Body of pancreas (tissue), 4 donors: ENCODE results near the gene RASSF8. TPM values are rescaled to one million over a fixed set of nuclear protein-coding genes. Genes with fewer than 3 reads are reported as not detected.

Experiments used
- ATAC-seq: fragments of 150-250 bp; one replicate; pipeline ENCODE4 v1.9.1; 2016
- DNase-seq, 4 donors: peaks; one replicate each; pipeline ENCODE4 v3.0.0-alpha.2; 2019
- H3K27ac ChIP-seq, 4 donors: fragments of 200-600 bp; sonication (generic); 1 replicate in 3 of 4; 2 replicates in 1 of 4; pipeline versions ENCODE4 v1.5.1 to v1.6.1; 2016 to 2019; ENCODE audit warnings: mild to moderate bottlenecking in 1 of 4, mixed read lengths in 1 of 4, moderate library complexity in 1 of 4
- H3K27me3 ChIP-seq, 2 donors: fragments of 200-600 bp; sonication (generic); one replicate each; pipeline ENCODE4 v1.6.0; 2016; ENCODE audit warnings: mild to moderate bottlenecking in 1 of 2
- H3K36me3 ChIP-seq, 2 donors: fragments of 200-600 bp; sonication (generic); replicated peaks in 1 of 2; 2 replicates each; pipeline ENCODE4 v1.5.1; 2016; ENCODE audit warnings: low read depth in 2 of 2; ENCODE audit not compliant: insufficient read depth in 1 of 2
- H3K4me1 ChIP-seq: fragments of 200-600 bp; sonication (generic); one replicate; pipeline ENCODE4 v1.6.0; 2016
- H3K4me3 ChIP-seq, 2 donors: fragments of 200-600 bp; sonication (generic); 1 replicate in 1 of 2; 2 replicates in 1 of 2; pipeline ENCODE4 v1.5.1; 2016 to 2019
- H3K9me3 ChIP-seq, 3 donors: fragments of 200-600 bp; sonication (generic); 1 replicate in 2 of 3; 2 replicates in 1 of 3; pipeline ENCODE4 v1.5.1; 2016
- POLR2A ChIP-seq, 3 donors: fragments of 450-650 bp; IDR thresholded peaks; one replicate each; pipeline ENCODE4 v1.6.1; 2016; ENCODE audit warnings: antibody characterized with exemption in 3 of 3, mild to moderate bottlenecking in 2 of 3
- WGBS, 2 donors: methylation state at CpG; one replicate each; pipeline ENCODE4 v1.1.5; 2017; 5-methylcytosine and 5-hydroxymethylcytosine counted together
- intact Hi-C: fragments of 100-400 bp; cut with DNase I; formaldehyde crosslinking; loops from one replicate; pipeline ENCODE4 v1.15.1; 2023
- total RNA-seq, 2 donors: library from RNA; depleted of rRNA; stranded (reverse); fragments of >200 nt; gene quantifications; one replicate each; pipeline ENCODE4 v1.1.0, GENCODE V29; 2016
- TF ChIP-seq, protein P1 (sequence below), 7 experiments: fragments of 450-650 bp in 4 of 7; fragments of 200-600 bp in 3 of 7; sonication (generic) in 3 of 7; IDR thresholded peaks; one replicate each; pipeline ENCODE4 v1.5.1; 2016 to 2019; ENCODE audit warnings: antibody characterized with exemption in 7 of 7

RASSF8 gene
- total RNA-seq, 2 donors from 2014 or later: 15.8 to 19.1 TPM

DNA sequence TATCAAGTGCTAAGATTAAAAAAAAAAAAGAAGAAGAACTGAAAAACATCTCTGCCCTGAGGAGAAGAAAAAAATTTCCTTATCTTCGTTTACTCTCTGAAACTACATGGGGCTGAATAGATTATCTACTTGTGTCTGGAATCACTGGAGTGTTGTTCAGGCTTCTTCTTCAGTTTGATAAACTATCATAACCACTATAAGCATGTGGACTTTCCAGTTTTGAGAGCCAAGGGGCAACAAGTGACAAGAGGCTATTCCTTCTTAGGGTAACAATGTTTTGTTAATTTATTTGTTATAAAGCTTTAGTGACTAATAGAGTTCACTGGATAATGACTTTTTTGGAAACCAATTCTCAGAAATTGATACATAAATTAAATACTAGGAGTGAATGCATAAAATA, 19.9 kb upstream of the RASSF8 start:
- TF ChIP-seq POLR2A (IDR thresholded peaks at IDR 0.05): no peak
- TF ChIP-seq, protein P1, sequence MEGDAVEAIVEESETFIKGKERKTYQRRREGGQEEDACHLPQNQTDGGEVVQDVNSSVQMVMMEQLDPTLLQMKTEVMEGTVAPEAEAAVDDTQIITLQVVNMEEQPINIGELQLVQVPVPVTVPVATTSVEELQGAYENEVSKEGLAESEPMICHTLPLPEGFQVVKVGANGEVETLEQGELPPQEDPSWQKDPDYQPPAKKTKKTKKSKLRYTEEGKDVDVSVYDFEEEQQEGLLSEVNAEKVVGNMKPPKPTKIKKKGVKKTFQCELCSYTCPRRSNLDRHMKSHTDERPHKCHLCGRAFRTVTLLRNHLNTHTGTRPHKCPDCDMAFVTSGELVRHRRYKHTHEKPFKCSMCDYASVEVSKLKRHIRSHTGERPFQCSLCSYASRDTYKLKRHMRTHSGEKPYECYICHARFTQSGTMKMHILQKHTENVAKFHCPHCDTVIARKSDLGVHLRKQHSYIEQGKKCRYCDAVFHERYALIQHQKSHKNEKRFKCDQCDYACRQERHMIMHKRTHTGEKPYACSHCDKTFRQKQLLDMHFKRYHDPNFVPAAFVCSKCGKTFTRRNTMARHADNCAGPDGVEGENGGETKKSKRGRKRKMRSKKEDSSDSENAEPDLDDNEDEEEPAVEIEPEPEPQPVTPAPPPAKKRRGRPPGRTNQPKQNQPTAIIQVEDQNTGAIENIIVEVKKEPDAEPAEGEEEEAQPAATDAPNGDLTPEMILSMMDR (IDR thresholded peaks at IDR 0.05): no peak
- Histone ChIP-seq H3K27me3 (no peaks in the 10 kb centered on the region), H3K36me3 (no peaks in the 10 kb centered on the region), H3K4me1 (no peaks in the 10 kb centered on the region), H3K4me3 (no peak overlapping the region), H3K9me3 (no peaks in the 10 kb centered on the region), H3K27ac (no peak overlapping the region)
- ATAC-seq (no peak), DNase-seq (no peak)
- WGBS, 2 donors: 39 to 59% methylated on average over 1 of the region's 1 CpG
- intact Hi-C loops: no loop called here

DNA sequence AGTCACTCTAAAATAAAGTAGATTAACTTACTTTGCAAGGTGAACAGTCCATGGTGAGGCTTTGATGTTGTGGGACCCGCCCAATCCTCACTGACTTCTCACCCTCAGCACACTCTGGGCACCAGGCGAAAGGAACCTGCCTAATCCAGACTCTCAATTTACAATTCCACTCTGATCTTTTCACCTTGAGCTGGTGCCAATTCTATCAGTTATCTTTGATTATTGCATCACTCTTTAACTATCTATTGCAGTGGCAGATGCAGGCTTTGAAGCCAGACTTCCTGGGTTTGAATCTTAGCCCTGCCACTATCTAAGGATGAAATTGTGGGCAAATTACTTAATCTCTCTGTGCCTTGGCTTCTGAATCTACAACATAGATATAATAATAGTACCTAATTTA, 18.9 kb upstream of the RASSF8 start:
- no peaks in the 10 kb centered on the region for H3K9me3 ChIP-seq
- no peaks in the 10 kb centered on the region for H3K27me3 ChIP-seq
- intact Hi-C loops: no loop called here
- TF ChIP-seq, protein P1 (IDR thresholded peaks at IDR 0.05): no peak
- TF ChIP-seq POLR2A (IDR thresholded peaks at IDR 0.05): no peak
- WGBS, 2 donors: 68 to 71% methylated on average over 2 of the region's 2 CpGs
- H3K4me3 ChIP-seq: no peak overlapping the region
- H3K27ac ChIP-seq: no peak overlapping the region
- DNase-seq (no peak), ATAC-seq (no peak)
- H3K4me1 ChIP-seq: no peaks in the 10 kb centered on the region
- H3K36me3 ChIP-seq: no peaks in the 10 kb centered on the region

DNA sequence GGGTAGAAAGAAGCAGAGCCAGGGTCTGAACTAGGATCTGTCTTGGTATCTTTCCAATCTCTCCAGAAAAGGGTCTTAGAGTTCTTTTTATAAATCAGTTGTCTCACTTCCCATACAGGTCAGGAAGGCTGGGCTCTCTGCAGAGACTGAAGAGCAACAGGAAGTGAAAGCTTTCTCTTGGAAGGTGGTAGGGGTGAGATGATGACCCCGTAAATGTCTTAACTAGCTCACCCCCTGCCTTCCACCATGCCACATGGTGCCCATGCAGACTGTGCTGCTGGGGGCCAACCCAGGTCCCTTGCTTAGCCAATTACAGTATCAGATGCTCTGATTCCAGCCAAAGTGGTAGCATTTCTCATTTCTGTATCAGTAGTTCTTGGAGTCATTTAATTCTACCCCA, 17.6 kb upstream of the RASSF8 start:
- H3K4me1 ChIP-seq: no peaks in the 10 kb centered on the region
- H3K27me3 ChIP-seq: no peaks in the 10 kb centered on the region
- no peak overlapping the region for H3K27ac ChIP-seq
- TF ChIP-seq, protein P1 (IDR thresholded peaks at IDR 0.05): no peak
- TF ChIP-seq POLR2A (IDR thresholded peaks at IDR 0.05): no peak
- intact Hi-C loops: no loop called here
- ATAC-seq (no peak), DNase-seq (no peak)
- no peaks in the 10 kb centered on the region for H3K36me3 ChIP-seq
- H3K9me3 ChIP-seq: no peaks in the 10 kb centered on the region
- 83% methylated on average over 1 of the region's 1 CpG for WGBS, 2 donors
- no peak overlapping the region for H3K4me3 ChIP-seq

DNA sequence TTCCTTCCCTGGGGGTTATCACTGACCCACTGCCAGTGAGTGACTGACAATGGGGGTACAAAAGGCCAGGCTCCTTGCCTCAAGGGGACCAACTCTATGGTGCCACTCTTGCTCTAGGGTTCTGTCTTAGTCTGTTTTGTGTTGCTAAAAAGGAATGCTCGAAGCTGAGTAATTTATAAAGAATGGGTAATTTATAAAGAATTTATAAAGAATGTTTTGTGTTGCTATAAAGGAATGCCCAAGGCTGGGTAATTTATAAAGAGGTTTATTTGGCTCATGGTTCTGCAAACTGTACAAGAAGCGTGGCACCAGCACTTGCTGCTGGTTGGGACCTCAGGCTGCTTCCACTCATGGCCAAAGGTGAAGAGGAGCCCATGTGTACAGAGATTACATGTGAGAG, 15.8 kb upstream of the RASSF8 start:
- DNase-seq (no peak), ATAC-seq (no peak)
- intact Hi-C loops: no loop called here
- Histone ChIP-seq H3K4me3 (no peak overlapping the region), H3K36me3 (no peaks in the 10 kb centered on the region), H3K9me3 (no peaks in the 10 kb centered on the region), H3K4me1 (no peaks in the 10 kb centered on the region), H3K27ac (no peak overlapping the region), H3K27me3 (no peaks in the 10 kb centered on the region)
- TF ChIP-seq, protein P1 (IDR thresholded peaks at IDR 0.05): no peak
- no peak for TF ChIP-seq POLR2A (IDR thresholded peaks at IDR 0.05)
- WGBS, 2 donors: 73 to 77% methylated on average over 2 of the region's 2 CpGs

DNA sequence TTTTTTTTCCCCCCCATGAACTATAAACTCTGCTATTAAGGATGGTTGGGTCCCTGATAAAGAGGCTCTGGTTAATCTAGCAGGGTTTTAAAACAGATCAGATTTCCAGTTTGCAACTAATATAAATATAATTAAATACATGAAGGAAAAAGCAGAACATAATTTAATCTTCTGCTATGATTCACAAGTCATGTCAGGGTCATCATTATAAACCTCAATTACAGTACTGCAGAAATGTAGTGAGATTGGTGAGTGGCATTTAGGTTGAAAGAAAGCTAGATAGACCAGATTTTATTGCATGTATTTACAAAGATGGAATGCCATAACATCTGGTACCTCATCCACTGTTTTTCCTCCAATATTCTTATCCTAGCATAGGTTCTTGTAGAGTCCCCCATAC, 14.5 kb upstream of the RASSF8 start:
- DNase-seq (no peak), ATAC-seq (no peak)
- TF ChIP-seq, protein P1 (IDR thresholded peaks at IDR 0.05): no peak
- TF ChIP-seq POLR2A (IDR thresholded peaks at IDR 0.05): no peak
- intact Hi-C loops: no loop called here
- H3K4me3 ChIP-seq: no peak overlapping the region
- no peaks in the 10 kb centered on the region for H3K4me1 ChIP-seq
- H3K27ac ChIP-seq: no peak overlapping the region
- no peaks in the 10 kb centered on the region for H3K27me3 ChIP-seq
- no peaks in the 10 kb centered on the region for H3K9me3 ChIP-seq
- H3K36me3 ChIP-seq: no peaks in the 10 kb centered on the region
